Measurements from ENCODE around the gene ST8SIA5.

DNA sequence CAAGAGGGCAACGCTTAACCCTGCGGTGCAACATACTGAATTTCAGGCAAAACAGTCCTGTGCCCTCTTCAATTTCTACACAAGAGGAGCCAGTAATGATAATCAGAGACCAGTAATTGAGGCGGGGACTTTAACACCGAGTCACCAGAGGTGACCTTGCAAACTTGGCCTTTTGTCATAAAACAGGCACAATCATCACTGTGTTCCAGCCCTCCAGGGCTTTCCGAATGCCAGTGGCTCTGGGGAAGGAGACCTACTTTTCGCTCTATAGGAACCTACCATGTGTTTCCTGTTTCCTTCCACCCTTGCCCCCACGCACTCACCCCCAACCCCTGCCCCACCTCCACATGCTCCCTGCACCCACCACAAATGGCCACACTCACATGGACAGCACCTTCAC lies 52.7 kb downstream of the ST8SIA5 start:
- TF ChIP-seq FOXM1 (IDR thresholded peaks at IDR 0.05; ENCODE audit: borderline replicate concordance) (no peak), TARDBP (IDR thresholded peaks at IDR 0.05) (no peak), BHLHE40 (IDR thresholded peaks at IDR 0.05; ENCODE audit: borderline replicate concordance) (no peak), SUZ12 (IDR thresholded peaks at IDR 0.05) (no peak)
